VCaP (cell line): ENCODE results near the gene CNTLN.
"Not testable (repeated sequence)": the region's sequence is repeated elsewhere in the genome, so short reads cannot be mapped to it uniquely, and the experiment has no call there.

Experiments used
- H3K27ac ChIP-seq: fragments of 450-650 bp; 2 replicates; pipeline ENCODE4 v1.5.1; 2017
- TF ChIP-seq, protein P1 (sequence below): fragments of 450-650 bp; conservative IDR thresholded peaks from 2 replicates; pipeline ENCODE4 v1.5.1; 2017; ENCODE audit warnings: mild to moderate bottlenecking, moderate library complexity

CNTLN gene

DNA sequence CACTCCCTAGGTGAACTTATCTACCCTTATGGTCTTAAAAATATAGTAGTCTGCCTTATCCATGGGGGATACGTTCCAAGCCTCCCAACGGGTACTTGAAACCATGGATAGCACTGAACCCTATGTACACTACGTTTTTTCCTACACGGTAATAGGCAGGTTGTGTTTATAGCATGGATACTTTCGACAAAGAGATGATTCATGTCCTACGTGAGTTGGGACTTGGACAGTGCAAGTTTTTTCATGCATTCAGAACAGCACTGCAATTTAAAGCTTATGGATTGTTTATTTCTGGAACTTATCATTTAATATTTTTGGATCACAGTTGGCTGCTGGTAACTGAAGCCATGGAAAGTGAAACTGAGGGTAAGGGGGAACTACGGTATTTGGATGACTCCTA is 88.1 kb downstream of the CNTLN start:
- no peak overlapping the region for H3K27ac ChIP-seq
- TF ChIP-seq, protein P1, sequence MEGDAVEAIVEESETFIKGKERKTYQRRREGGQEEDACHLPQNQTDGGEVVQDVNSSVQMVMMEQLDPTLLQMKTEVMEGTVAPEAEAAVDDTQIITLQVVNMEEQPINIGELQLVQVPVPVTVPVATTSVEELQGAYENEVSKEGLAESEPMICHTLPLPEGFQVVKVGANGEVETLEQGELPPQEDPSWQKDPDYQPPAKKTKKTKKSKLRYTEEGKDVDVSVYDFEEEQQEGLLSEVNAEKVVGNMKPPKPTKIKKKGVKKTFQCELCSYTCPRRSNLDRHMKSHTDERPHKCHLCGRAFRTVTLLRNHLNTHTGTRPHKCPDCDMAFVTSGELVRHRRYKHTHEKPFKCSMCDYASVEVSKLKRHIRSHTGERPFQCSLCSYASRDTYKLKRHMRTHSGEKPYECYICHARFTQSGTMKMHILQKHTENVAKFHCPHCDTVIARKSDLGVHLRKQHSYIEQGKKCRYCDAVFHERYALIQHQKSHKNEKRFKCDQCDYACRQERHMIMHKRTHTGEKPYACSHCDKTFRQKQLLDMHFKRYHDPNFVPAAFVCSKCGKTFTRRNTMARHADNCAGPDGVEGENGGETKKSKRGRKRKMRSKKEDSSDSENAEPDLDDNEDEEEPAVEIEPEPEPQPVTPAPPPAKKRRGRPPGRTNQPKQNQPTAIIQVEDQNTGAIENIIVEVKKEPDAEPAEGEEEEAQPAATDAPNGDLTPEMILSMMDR: no peak

DNA sequence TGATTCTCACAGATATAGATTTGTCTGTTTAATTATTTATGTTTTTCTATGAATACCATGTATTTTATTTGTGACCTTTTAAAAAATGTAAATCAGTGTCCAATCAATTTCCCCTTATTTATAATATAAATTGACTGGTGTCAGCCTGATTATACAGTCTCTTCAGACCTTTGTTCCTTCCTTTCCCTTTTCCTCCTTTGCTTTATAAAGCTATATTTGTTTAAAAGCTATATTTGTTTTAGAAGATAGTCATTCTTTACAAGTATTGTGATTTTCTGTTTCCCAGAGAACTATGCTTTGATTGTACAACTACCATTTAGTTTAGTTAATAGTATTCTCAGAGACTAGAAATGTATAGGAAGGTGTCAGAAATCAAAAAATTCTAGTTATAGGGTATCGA is 90.6 kb downstream of the CNTLN start:
- H3K27ac ChIP-seq: no peak overlapping the region
- TF ChIP-seq, protein P1: no peak

DNA sequence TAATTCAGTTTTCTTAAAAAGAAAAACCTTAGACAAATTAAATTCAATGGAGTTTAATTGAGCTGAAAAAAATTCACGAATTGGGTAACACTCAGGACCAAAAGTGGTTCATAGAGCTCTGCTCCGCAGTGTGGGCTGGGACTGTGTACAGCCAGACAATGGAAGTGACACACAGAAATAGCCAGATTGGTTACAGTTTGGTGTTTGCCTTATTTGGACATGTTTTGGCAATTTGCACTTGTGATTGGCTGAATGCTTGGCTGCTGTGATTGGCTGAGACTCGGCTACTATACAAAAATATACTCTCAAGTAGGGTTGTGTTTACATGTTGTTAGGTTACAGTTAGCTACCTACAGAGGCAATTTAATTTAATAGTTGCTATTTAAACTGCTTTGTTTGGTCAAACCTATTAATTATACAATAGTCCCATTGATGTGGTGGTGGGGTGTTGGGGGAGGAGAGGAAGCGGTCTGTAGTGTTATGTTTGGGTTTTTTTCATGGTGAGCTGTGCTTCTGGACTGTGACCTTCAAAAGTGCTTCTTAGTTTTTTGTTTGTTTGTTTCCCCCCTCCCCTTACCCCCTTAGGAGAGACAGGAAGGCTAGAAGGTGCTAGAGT is 95.2 kb downstream of the CNTLN start:
- no peak overlapping the region for H3K27ac ChIP-seq
- TF ChIP-seq, protein P1: no peak

DNA sequence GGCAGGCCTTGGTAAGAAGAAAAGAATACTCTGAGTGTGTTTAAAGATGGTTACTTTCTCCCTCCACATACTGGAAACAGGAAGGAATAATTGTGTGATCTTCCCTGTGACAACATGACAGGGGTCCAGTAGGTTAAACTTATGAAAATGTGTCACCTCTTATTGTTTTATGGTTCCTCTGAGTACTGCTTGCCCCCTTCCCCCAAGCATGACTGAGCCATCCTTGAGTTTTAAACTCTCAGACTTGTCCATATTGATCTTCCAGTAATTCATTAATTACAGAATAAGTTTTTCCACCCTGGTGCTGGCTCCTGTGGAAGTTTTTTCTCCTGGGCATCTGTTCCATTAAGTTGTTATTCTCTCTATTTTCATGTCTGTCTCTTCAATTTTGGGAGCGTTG is 95.8 kb downstream of the CNTLN start:
- no peak overlapping the region for H3K27ac ChIP-seq

DNA sequence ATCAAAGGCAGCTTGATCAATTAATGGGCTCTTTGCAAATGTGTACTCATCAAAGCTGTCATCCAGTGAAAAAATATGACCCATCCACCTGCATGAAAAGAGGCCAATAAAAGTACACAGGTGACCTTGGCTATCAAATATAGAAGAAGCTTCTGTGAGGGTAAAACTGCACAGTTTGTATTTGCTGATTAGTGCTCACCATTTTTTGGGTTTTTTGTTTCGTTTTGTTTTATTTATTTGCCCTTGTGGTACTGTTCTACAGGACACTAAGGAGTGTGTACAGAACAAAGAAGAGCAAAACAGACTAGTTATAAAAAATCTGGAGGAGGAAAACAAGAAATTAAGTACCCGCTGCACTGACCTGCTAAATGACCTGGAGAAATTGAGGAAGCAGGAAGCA is 101.3 kb downstream of the CNTLN start:
- TF ChIP-seq, protein P1: no peak
- H3K27ac ChIP-seq: peak overlapping the region; percentile 13

More for the DNA sequence above, 95.8 kb downstream of the CNTLN start:
- TF ChIP-seq, protein P1: no peak

DNA sequence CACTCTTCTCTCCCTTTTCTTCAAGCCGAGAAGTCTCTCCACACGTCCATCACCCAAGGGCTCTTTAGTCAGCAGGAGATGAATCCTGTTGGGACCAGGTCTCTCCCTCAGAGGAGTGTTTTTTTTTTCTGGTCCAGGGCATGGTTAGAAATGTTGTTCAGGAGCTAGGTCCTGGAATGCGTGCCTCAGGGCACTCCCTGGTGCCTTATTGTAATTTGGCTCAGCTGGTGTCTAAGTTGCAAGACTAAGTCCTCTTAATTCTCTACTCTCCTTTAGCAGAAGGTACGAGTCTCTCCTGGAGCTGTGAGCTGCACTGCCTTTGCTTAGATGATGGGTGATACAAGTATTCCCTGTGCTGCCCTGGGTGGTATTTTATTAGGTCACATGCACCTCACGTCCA is 111.9 kb downstream of the CNTLN start:
- TF ChIP-seq, protein P1: no peak
- H3K27ac ChIP-seq: no peak overlapping the region

DNA sequence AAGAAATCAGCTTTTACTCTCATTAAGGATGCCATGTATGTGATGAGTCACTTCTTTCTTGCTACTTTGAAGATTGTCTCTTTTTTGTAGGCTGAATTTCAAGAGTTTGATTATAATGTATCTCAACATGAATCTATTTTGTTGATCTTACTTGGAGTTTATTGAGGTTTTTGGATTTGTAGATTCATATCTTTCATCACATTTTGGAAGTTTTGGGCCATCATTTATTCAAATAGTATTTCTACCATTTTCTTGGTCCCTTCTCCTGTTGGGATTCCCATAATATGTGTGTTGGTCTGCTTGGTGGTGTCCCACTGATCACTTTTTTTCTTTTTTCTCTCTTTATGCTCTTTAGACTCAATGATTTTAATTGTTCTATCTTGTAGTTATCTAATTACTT is 116.3 kb downstream of the CNTLN start:
- TF ChIP-seq, protein P1: no peak
- no peak overlapping the region for H3K27ac ChIP-seq

DNA sequence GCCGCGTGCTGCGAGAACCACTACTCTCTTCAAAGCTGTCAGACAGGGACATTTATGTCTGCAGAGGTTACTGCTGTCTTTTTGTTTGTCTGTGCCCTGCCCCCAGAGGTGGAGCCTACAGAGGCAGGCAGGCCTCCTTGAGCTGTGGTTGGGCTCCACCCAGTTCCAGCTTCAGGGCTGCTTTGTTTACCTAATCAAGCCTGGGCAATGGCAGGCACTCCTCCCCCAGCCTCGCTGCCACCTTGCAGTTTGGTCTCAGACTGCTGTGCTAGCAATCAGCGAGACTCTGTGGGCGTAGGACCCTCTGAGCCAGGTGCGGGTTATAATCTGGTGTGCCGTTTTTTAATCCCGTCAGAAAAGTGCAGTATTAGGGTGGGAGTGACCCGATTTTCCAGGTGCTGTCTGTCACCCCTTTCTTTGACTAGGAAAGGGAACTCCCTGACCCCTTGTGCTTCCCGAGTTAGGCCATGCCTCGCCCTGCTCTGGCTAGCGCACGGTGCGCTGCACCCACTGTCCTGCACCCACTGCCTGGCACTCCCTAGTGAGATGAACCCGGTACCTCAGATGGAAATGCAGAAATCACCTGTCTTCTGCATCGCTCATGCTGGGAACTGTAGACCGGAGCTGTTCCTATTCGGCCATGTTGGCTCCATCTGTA is 133.8 kb downstream of the CNTLN start:
- not testable (repeated sequence) for H3K27ac ChIP-seq
